ENCODE measurements around the gene POLR3E. TPM values are rescaled to one million over a fixed set of nuclear protein-coding genes. Genes with fewer than 3 reads are reported as not detected.
A peak's percentile ranks its signal among the peaks of the same experiment; 100 is the strongest.

Gene POLR3E
- polyA plus RNA-seq (2013, experiment 1 of 2), result 29.3 TPM
- 23.7 TPM for polyA plus RNA-seq (2013, experiment 2 of 2)

GRCh38 chr16:22297114-22297870 lies at the start of gene POLR3E:
Gene POLR3E, plus strand, starts transcription at chr16:22297409. Its CDS starts 5,560 bp downstream, at chr16:22302969.
- peaks cover 15% of the 10 kb centered on the region for H3K36me3 ChIP-seq (ENCODE audit: control insufficient read depth, insufficient read depth, low read length)
- WGBS, 2 experiments (ENCODE audit: insufficient coverage in 2 of 2), result 0 to 2% methylated on average over 65 to 66 of the region's 76 CpGs

GRCh38 chr16:22250522-22250921 lies 46.7 kb upstream of the POLR3E start:
- H3K4me1 ChIP-seq (ENCODE audit: control insufficient read depth, insufficient read depth, low read length, poor library complexity, severe bottlenecking), result no peaks in the 10 kb centered on the region
- WGBS, 2 experiments (ENCODE audit: insufficient coverage in 2 of 2), result 92 to 93% methylated on average over 4 to 6 of the region's 6 CpGs
- H3K4me3 ChIP-seq (ENCODE audit: extremely low read depth, insufficient read depth, low read length, poor library complexity, severe bottlenecking), result no peak overlapping the region
- peaks cover 46% of the 10 kb centered on the region for H3K36me3 ChIP-seq (ENCODE audit: control insufficient read depth, insufficient read depth, low read length)
- H3K9me3 ChIP-seq (ENCODE audit: control insufficient read depth, low read length), result peaks cover 6% of the 10 kb centered on the region
- H3K27ac ChIP-seq (ENCODE audit: low read depth, low read length, severe bottlenecking), result no peak overlapping the region

More at GRCh38 chr16:22297114-22297870, at the start of gene POLR3E:
- peak within 1 kb of the TSS; percentile 86 for H3K27ac ChIP-seq (ENCODE audit: low read depth, low read length, severe bottlenecking)
- peak within 1 kb of the TSS; percentile 90 for H3K4me3 ChIP-seq (ENCODE audit: extremely low read depth, insufficient read depth, low read length, poor library complexity, severe bottlenecking)
- H3K9me3 ChIP-seq (ENCODE audit: control insufficient read depth, low read length), result no peaks in the 10 kb centered on the region
- H3K4me1 ChIP-seq (ENCODE audit: control insufficient read depth, insufficient read depth, low read length, poor library complexity, severe bottlenecking), result peaks cover 3% of the 10 kb centered on the region

GRCh38 chr16:22252317-22252716 lies 44.9 kb upstream of the POLR3E start:
- Histone ChIP-seq H3K36me3 (ENCODE audit: control insufficient read depth, insufficient read depth, low read length) (peaks cover 47% of the 10 kb centered on the region), H3K4me1 (ENCODE audit: control insufficient read depth, insufficient read depth, low read length, poor library complexity, severe bottlenecking) (no peaks in the 10 kb centered on the region), H3K9me3 (ENCODE audit: control insufficient read depth, low read length) (peaks cover 7% of the 10 kb centered on the region), H3K27ac (ENCODE audit: low read depth, low read length, severe bottlenecking) (no peak overlapping the region), H3K4me3 (ENCODE audit: extremely low read depth, insufficient read depth, low read length, poor library complexity, severe bottlenecking) (no peak overlapping the region)
- WGBS, 2 experiments (ENCODE audit: insufficient coverage in 2 of 2), result 92 to 95% methylated on average over 3 of the region's 5 CpGs

- whole genome bisulfite sequencing, 2 experiments (ENCODE audit: insufficient coverage in 2 of 2), result 93 to 100% methylated on average over 5 of the region's 5 CpGs
- Histone ChIP-seq H3K9me3 (ENCODE audit: control insufficient read depth, low read length) (peaks cover 7% of the 10 kb centered on the region), H3K27ac (ENCODE audit: low read depth, low read length, severe bottlenecking) (no peak overlapping the region), H3K4me1 (ENCODE audit: control insufficient read depth, insufficient read depth, low read length, poor library complexity, severe bottlenecking) (no peaks in the 10 kb centered on the region), H3K4me3 (ENCODE audit: extremely low read depth, insufficient read depth, low read length, poor library complexity, severe bottlenecking) (no peak overlapping the region), H3K36me3 (ENCODE audit: control insufficient read depth, insufficient read depth, low read length) (peaks cover 56% of the 10 kb centered on the region)
Observed at GRCh38 chr16:22253272-22253671, 43.9 kb upstream of the POLR3E start.

GRCh38 chr16:22255335-22255734 lies 41.9 kb upstream of the POLR3E start:
- Histone ChIP-seq H3K4me3 (ENCODE audit: extremely low read depth, insufficient read depth, low read length, poor library complexity, severe bottlenecking) (no peak overlapping the region), H3K36me3 (ENCODE audit: control insufficient read depth, insufficient read depth, low read length) (peaks cover 69% of the 10 kb centered on the region), H3K9me3 (ENCODE audit: control insufficient read depth, low read length) (peaks cover 7% of the 10 kb centered on the region), H3K4me1 (ENCODE audit: control insufficient read depth, insufficient read depth, low read length, poor library complexity, severe bottlenecking) (no peaks in the 10 kb centered on the region), H3K27ac (ENCODE audit: low read depth, low read length, severe bottlenecking) (no peak overlapping the region)
- WGBS, 2 experiments (ENCODE audit: insufficient coverage in 2 of 2), result 100% methylated on average over 1 of the region's 1 CpG; no CpG with 5 or more reads in 1 of the 2 experiments

GRCh38 chr16:22257440-22257839 lies 39.8 kb upstream of the POLR3E start:
- Histone ChIP-seq H3K4me1 (ENCODE audit: control insufficient read depth, insufficient read depth, low read length, poor library complexity, severe bottlenecking) (peaks cover under 1% of the 10 kb centered on the region), H3K4me3 (ENCODE audit: extremely low read depth, insufficient read depth, low read length, poor library complexity, severe bottlenecking) (no peak overlapping the region), H3K27ac (ENCODE audit: low read depth, low read length, severe bottlenecking) (no peak overlapping the region), H3K9me3 (ENCODE audit: control insufficient read depth, low read length) (peaks cover 7% of the 10 kb centered on the region), H3K36me3 (ENCODE audit: control insufficient read depth, insufficient read depth, low read length) (peaks cover 61% of the 10 kb centered on the region)
- 95% methylated on average over 13 of the region's 13 CpGs for WGBS, 2 experiments (ENCODE audit: insufficient coverage in 2 of 2)

- H3K27ac ChIP-seq (ENCODE audit: low read depth, low read length, severe bottlenecking), result no peak overlapping the region
- H3K9me3 ChIP-seq (ENCODE audit: control insufficient read depth, low read length), result peaks cover under 1% of the 10 kb centered on the region
- 100% methylated on average over 3 of the region's 3 CpGs for WGBS, 2 experiments (ENCODE audit: insufficient coverage in 2 of 2)
- no peak overlapping the region for H3K4me3 ChIP-seq (ENCODE audit: extremely low read depth, insufficient read depth, low read length, poor library complexity, severe bottlenecking)
- H3K4me1 ChIP-seq (ENCODE audit: control insufficient read depth, insufficient read depth, low read length, poor library complexity, severe bottlenecking), result peaks cover 6% of the 10 kb centered on the region
- H3K36me3 ChIP-seq (ENCODE audit: control insufficient read depth, insufficient read depth, low read length), result peaks cover 43% of the 10 kb centered on the region
Observed at GRCh38 chr16:22260490-22260889, 36.7 kb upstream of the POLR3E start.

- WGBS, 2 experiments (ENCODE audit: insufficient coverage in 2 of 2), result 90 to 94% methylated on average over 3 to 4 of the region's 4 CpGs
- H3K9me3 ChIP-seq (ENCODE audit: control insufficient read depth, low read length), result no peaks in the 10 kb centered on the region
- H3K4me1 ChIP-seq (ENCODE audit: control insufficient read depth, insufficient read depth, low read length, poor library complexity, severe bottlenecking), result peaks cover 7% of the 10 kb centered on the region
- no peak overlapping the region for H3K27ac ChIP-seq (ENCODE audit: low read depth, low read length, severe bottlenecking)
- H3K36me3 ChIP-seq (ENCODE audit: control insufficient read depth, insufficient read depth, low read length), result peaks cover 40% of the 10 kb centered on the region
- H3K4me3 ChIP-seq (ENCODE audit: extremely low read depth, insufficient read depth, low read length, poor library complexity, severe bottlenecking), result no peak overlapping the region
Observed at GRCh38 chr16:22262460-22262859, 34.7 kb upstream of the POLR3E start.

GRCh38 chr16:22264786-22265185 lies 32.4 kb upstream of the POLR3E start:
- Histone ChIP-seq H3K27ac (ENCODE audit: low read depth, low read length, severe bottlenecking) (no peak overlapping the region), H3K4me3 (ENCODE audit: extremely low read depth, insufficient read depth, low read length, poor library complexity, severe bottlenecking) (no peak overlapping the region), H3K4me1 (ENCODE audit: control insufficient read depth, insufficient read depth, low read length, poor library complexity, severe bottlenecking) (peaks cover 7% of the 10 kb centered on the region), H3K36me3 (ENCODE audit: control insufficient read depth, insufficient read depth, low read length) (peaks cover 31% of the 10 kb centered on the region), H3K9me3 (ENCODE audit: control insufficient read depth, low read length) (no peaks in the 10 kb centered on the region)
- WGBS, 2 experiments (ENCODE audit: insufficient coverage in 2 of 2), result 87 to 88% methylated on average over 6 to 7 of the region's 7 CpGs

- WGBS, 2 experiments (ENCODE audit: insufficient coverage in 2 of 2), result 86 to 98% methylated on average over 4 of the region's 5 CpGs
- no peak overlapping the region for H3K4me3 ChIP-seq (ENCODE audit: extremely low read depth, insufficient read depth, low read length, poor library complexity, severe bottlenecking)
- peaks cover 30% of the 10 kb centered on the region for H3K36me3 ChIP-seq (ENCODE audit: control insufficient read depth, insufficient read depth, low read length)
- H3K4me1 ChIP-seq (ENCODE audit: control insufficient read depth, insufficient read depth, low read length, poor library complexity, severe bottlenecking), result peaks cover 7% of the 10 kb centered on the region
- no peaks in the 10 kb centered on the region for H3K9me3 ChIP-seq (ENCODE audit: control insufficient read depth, low read length)
- H3K27ac ChIP-seq (ENCODE audit: low read depth, low read length, severe bottlenecking), result no peak overlapping the region
Observed at GRCh38 chr16:22265351-22265750, 31.9 kb upstream of the POLR3E start.

- H3K9me3 ChIP-seq (ENCODE audit: control insufficient read depth, low read length), result no peaks in the 10 kb centered on the region
- H3K27ac ChIP-seq (ENCODE audit: low read depth, low read length, severe bottlenecking), result no peak overlapping the region
- H3K36me3 ChIP-seq (ENCODE audit: control insufficient read depth, insufficient read depth, low read length), result peaks cover 28% of the 10 kb centered on the region
- peaks cover 7% of the 10 kb centered on the region for H3K4me1 ChIP-seq (ENCODE audit: control insufficient read depth, insufficient read depth, low read length, poor library complexity, severe bottlenecking)
- WGBS, 2 experiments (ENCODE audit: insufficient coverage in 2 of 2), result 98 to 99% methylated on average over 16 to 17 of the region's 19 CpGs
- H3K4me3 ChIP-seq (ENCODE audit: extremely low read depth, insufficient read depth, low read length, poor library complexity, severe bottlenecking), result no peak overlapping the region
Observed at GRCh38 chr16:22266546-22266945, 30.7 kb upstream of the POLR3E start.
